ENCODE data around the gene PRPF6. TPM values are rescaled to one million over a fixed set of nuclear protein-coding genes. Genes with fewer than 3 reads are reported as not detected.

PRPF6 gene
- total and polyA plus RNA-seq, 2 of the 13 experiments (the other 11 are each of a cell fraction or from before 2014, with no cell fraction given), result 63.7 to 101 TPM

DNA sequence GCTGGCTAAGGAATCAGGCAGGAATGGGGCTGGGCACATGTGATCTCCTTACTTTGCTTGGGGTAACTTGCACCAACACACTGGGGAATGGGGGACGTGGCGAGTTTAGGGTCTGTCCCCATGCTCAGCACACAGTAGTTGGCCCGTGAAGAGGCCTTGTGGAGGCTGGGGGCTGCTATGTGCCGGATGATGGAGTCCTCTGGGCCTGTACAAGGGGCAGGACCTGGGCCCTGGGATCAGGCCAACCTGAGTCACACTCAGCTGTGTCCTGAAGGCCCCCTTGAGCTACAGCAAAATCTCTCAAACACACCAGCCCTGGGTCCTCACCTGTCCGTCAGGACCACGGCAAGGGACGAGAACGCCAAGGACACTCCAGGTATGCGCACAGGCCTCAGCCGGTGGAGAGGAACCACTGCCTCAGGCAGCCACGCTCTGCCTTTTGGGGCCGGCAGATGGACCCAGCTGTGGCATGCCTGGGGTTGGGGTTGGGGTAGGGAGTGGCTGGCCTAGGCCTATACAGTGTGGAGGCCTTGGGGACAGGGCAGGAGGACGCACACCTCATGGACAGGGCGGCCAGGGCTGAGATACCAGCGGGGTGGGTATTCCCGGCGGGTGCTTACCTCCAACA is 35.8 kb upstream of the PRPF6 start (continued):
- TF ChIP-seq, protein P1, sequence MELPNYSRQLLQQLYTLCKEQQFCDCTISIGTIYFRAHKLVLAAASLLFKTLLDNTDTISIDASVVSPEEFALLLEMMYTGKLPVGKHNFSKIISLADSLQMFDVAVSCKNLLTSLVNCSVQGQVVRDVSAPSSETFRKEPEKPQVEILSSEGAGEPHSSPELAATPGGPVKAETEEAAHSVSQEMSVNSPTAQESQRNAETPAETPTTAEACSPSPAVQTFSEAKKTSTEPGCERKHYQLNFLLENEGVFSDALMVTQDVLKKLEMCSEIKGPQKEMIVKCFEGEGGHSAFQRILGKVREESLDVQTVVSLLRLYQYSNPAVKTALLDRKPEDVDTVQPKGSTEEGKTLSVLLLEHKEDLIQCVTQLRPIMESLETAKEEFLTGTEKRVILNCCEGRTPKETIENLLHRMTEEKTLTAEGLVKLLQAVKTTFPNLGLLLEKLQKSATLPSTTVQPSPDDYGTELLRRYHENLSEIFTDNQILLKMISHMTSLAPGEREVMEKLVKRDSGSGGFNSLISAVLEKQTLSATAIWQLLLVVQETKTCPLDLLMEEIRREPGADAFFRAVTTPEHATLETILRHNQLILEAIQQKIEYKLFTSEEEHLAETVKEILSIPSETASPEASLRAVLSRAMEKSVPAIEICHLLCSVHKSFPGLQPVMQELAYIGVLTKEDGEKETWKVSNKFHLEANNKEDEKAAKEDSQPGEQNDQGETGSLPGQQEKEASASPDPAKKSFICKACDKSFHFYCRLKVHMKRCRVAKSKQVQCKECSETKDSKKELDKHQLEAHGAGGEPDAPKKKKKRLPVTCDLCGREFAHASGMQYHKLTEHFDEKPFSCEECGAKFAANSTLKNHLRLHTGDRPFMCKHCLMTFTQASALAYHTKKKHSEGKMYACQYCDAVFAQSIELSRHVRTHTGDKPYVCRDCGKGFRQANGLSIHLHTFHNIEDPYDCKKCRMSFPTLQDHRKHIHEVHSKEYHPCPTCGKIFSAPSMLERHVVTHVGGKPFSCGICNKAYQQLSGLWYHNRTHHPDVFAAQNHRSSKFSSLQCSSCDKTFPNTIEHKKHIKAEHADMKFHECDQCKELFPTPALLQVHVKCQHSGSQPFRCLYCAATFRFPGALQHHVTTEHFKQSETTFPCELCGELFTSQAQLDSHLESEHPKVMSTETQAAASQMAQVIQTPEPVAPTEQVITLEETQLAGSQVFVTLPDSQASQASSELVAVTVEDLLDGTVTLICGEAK (IDR thresholded peaks at IDR 0.05), result no peak
- TF ChIP-seq, protein P1 (CRISPR knock-in tag; IDR thresholded peaks at IDR 0.05), result no peak; the same call in 1 of the 2 replicates
- TF ChIP-seq CCDC6 (CRISPR knock-in tag; IDR thresholded peaks at IDR 0.05) (no peak), POLR2G (IDR thresholded peaks at IDR 0.05; ENCODE audit: low read depth, low read length) (peak; percentile 19; the same call in 1 of the 2 replicates), MXD4 (CRISPR knock-in tag; IDR thresholded peaks at IDR 0.05) (no peak), BCL6 (CRISPR knock-in tag; IDR thresholded peaks at IDR 0.05) (no peak), ZMYM2 (CRISPR knock-in tag; IDR thresholded peaks at IDR 0.05) (no peak), AGO1 (IDR thresholded peaks at IDR 0.05; ENCODE audit: low read depth, low read length, poor library complexity, severe bottlenecking) (peak; percentile 21), FOXA1 (IDR thresholded peaks at IDR 0.05) (no peak), FOXA1 (CRISPR knock-in tag; IDR thresholded peaks at IDR 0.05) (no peak), DPF2 (CRISPR knock-in tag; IDR thresholded peaks at IDR 0.05; ENCODE audit: borderline replicate concordance, low read depth) (no peak), U2AF2 (IDR thresholded peaks at IDR 0.05; ENCODE audit: low read depth, low read length) (no peak), POLR2A (IDR thresholded peaks at IDR 0.05; ENCODE audit: insufficient read depth in 1 of 2, low read depth in 2 of 2, low read length in 2 of 2) (peak in 1 of 2 experiments; percentile 40; a peak in 1 of 4 replicates), KDM5B (CRISPR knock-in tag; IDR thresholded peaks at IDR 0.05; ENCODE audit: borderline replicate concordance) (no peak)
- TF ChIP-seq, protein P2, sequence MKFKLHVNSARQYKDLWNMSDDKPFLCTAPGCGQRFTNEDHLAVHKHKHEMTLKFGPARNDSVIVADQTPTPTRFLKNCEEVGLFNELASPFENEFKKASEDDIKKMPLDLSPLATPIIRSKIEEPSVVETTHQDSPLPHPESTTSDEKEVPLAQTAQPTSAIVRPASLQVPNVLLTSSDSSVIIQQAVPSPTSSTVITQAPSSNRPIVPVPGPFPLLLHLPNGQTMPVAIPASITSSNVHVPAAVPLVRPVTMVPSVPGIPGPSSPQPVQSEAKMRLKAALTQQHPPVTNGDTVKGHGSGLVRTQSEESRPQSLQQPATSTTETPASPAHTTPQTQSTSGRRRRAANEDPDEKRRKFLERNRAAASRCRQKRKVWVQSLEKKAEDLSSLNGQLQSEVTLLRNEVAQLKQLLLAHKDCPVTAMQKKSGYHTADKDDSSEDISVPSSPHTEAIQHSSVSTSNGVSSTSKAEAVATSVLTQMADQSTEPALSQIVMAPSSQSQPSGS (CRISPR knock-in tag; IDR thresholded peaks at IDR 0.05), result no peak
- TF ChIP-seq, protein P3, sequence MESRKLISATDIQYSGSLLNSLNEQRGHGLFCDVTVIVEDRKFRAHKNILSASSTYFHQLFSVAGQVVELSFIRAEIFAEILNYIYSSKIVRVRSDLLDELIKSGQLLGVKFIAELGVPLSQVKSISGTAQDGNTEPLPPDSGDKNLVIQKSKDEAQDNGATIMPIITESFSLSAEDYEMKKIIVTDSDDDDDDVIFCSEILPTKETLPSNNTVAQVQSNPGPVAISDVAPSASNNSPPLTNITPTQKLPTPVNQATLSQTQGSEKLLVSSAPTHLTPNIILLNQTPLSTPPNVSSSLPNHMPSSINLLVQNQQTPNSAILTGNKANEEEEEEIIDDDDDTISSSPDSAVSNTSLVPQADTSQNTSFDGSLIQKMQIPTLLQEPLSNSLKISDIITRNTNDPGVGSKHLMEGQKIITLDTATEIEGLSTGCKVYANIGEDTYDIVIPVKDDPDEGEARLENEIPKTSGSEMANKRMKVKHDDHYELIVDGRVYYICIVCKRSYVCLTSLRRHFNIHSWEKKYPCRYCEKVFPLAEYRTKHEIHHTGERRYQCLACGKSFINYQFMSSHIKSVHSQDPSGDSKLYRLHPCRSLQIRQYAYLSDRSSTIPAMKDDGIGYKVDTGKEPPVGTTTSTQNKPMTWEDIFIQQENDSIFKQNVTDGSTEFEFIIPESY (CRISPR knock-in tag; IDR thresholded peaks at IDR 0.05), result no peak
- TF ChIP-seq, protein P4, sequence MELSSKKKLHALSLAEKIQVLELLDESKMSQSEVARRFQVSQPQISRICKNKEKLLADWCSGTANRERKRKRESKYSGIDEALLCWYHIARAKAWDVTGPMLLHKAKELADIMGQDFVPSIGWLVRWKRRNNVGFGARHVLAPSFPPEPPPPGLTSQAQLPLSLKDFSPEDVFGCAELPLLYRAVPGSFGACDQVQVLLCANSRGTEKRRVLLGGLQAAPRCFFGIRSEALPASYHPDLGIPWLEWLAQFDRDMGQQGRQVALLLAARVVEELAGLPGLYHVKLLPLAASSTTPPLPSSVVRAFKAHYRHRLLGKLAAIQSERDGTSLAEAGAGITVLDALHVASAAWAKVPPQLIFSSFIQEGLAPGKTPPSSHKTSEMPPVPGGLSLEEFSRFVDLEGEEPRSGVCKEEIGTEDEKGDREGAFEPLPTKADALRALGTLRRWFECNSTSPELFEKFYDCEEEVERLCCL (CRISPR knock-in tag; IDR thresholded peaks at IDR 0.05; ENCODE audit: borderline replicate concordance), result no peak

Data from HepG2 (cell line).